HuH-7.5 (cell line): Measurements from ENCODE around the gene ST13.
"Not testable (repeated sequence)": the region's sequence is repeated elsewhere in the genome, so short reads cannot be mapped to it uniquely, and the experiment has no call there.

ENCODE experiments used
- DNase-seq: peaks from one replicate; pipeline ENCODE4 v3.0.0; 2011; ENCODE audit warnings: low spot score

The ST13 gene

DNA sequence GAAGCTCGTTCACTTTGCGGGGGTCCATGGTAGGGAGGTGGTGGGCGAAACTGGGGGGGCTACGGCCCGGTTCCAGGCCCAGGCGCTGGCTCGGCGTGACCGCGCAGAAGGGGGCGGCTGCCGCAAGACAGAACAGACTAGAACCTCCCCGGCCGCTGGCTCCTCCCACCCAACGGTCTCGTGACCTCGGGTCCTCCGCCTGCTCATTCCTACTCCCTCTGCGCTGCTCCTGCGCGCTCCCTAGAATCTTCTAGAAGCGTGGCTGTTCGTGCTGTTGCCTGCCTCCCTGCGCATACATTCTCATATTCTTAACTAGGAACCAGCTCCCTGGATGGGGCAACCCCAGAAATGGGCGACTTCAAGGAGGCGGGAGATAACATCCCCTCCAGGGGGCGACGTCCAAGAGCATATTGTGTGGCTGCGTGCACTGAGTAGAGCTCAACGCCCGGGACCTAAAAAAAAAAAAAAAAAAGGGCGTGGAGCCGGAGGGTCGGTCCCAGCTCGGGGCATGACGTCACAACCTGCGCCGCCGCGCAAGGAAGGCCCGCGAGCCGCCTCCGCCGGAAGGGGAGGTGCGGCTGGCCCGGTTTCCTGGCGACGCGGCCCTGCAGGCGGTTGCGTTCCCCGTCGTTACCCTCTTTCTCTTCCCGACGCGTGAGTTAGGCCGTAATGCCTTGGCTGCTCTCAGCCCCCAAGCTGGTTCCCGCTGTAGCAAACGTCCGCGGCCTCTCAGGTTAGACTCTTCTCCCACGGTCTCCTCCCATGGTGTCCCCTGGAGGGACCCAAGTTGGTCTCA lies at the start of gene ST13, which contains the start of gene XPNPEP3:
TSS of gene ST13 (minus strand) at position 127 of the 796 bp plus-strand sequence. CDS start at position 28, 99 bp downstream.
TSS of gene XPNPEP3 (plus strand) at position 636 of the 796 bp plus-strand sequence. CDS start at position 670, 34 bp downstream.
- DNase-seq, result peak; percentile 43

DNA sequence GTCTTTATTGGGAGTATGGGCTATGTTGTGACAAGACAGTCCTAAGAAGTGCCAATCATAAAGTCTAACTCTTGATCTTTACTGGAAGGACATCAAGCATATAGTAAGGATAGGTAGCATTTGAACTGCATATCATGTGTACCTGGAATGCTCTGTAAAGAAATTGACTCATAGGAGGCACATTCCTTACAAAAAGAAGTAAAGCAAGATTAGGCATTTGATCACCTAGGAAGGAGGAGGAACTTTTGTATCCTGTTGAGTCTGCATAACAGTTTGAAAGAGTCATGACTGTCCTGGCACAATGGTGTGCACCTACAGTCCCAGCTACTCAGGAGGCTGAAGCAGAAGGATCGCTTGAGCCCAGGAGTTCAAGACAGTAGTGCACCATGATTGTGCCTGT lies 47.7 kb upstream of the ST13 start:
- DNase-seq, result no peak

DNA sequence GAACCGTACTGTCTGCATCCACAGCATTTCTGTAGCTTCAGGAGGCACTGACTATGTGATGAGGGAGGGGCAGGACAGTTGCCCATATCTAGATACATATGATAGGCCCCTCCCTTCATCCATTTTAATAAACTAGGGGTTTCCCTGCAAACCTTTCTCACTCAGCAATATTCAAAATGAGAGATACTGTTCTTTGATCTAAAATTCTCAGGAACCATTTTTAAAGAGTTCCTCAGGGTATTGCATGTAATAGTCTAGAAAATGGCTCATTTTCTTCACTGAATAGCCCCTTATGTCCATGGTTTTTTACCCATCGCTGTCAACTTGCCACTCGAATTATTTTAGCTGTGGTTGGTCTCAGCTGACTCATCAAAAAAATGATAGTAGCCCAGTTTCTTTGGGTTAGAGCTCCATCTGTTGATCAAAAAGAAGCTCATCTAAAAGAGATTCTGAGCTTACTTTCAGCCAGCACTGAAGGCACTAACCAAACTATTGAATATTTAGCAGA lies 42.5 kb upstream of the ST13 start:
- DNase-seq, result peak; percentile 9

DNA sequence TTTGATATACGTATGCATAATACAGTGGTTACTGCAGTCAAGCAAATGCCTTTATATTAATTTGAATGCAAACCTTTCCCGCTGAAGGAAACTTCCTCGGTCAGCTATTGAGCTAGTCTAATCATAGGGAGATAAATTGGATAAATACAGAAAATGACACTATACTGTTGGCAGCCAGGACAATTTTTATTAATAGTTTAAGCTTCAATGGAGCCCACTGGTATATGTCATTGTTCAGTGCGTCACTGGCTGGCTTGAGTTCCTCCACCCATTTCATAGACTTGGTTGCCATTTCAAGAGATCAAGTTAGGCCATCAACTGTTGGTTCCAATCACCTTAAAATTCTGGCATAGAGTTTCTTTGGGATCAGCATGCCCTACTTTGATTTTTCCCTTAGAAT lies 38.0 kb upstream of the ST13 start:
- no peak for DNase-seq

DNA sequence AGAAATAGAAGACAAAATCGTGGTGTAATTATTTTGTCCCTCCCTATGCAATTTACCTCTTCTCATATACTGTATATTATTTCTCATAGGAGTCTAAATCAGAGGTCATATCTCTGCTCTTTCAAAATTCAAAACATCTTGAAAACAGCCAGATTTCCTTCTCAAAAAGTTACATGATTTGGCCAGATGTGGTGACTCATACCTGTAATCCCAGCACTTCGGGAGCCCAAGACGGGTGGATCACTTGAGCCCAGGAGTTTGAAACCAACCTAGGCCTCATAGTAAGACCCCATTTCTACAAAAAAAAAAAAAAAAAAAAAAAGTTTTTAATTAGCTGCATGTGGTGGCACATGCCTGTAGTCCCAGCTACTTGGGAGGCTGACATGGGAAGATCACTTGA lies 34.4 kb upstream of the ST13 start:
- DNase-seq, result no peak

DNA sequence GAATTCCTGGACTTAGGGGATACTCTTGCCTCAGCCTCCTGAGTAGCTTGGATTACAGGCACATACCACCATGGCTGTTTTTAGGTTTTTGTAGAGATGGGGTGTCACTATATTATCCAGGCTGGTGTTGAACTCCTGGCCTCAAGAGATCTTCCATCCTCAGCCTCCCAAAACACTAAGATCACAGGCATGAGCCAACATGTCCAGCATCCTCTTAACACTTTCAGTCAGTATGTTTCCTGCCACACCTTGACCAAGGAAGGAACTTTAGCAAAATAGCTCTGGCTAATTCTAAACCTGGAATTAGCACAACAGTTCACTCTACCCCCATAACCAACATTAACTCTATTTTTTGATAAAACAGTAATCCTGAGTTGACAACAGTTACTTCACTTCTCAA lies 32.7 kb upstream of the ST13 start:
- no peak for DNase-seq

DNA sequence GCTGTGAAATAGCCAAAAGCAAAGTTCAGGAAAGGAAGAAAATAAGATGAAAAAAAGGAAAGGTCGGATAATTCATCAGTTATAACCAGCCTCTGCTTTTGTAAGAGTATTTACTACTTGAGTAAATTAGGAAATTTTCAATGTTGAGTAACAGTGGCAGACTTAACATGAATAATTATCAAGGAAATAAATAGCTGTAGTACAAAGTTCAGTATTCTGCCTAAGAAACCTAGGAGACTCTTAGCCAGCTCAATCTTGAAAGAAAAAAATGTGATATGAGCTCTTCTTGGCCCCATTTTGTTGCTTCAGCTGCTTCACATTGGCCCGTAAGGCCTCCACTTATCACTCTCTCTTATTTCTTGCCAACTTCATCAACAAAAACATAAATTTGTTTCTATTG lies 22.5 kb upstream of the ST13 start:
- no peak for DNase-seq

DNA sequence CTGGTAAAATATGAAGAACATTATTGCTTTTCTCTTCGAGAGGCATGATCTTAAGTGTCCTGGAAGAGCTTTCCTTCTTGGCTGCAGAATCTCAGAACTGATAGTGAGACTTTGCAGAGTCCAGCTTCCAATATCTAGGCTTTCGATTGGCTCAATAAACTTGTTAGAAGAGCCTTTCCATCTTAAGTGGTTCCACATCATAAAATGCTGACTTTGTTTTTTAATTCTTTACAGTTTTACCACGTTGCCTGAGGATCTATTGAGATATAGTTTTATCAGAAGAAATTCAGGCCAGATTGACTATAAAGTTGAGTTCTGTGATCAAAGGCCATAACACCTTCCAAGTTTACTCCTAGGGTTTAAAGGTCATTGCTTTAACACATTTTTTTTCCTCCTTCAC lies 21.0 kb upstream of the ST13 start:
- no peak for DNase-seq

DNA sequence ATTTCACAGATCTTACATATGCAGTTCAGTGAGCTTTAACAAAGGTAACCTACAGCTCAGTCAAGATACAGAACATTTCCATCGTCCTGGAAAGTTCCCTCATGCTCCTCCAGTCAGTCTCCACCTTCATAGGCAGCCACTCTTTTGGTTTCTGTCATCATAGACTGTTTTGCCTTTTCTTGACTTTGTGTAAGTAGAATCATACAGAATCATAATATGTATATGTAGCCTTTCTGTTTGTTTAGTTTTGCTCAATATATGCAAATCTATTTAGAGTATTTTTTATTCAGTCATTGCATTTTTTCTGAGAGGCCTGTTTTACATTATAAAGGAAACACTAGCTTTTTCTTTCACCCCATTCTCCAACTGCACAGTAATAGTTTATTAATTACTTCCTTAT lies 20.5 kb upstream of the ST13 start:
- DNase-seq, result no peak

DNA sequence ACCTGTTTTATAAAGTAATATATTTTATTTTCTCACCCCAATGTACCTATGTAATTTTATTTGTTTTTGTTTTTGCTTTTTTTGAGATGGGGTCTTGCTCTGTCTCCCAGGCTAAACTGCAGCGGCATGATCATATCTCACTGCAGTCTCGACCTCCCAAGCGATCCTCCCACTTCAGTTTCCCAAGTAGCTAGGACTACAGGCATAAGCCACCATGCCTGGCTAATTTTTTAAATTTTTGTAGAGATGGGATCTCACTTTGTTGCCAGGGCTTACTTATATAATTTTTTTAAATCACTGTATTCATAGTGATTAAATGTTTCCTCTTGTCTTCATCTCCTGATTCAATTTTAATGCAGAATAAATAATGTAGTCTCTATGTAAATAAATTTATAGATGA lies 18.7 kb upstream of the ST13 start:
- no peak for DNase-seq

DNA sequence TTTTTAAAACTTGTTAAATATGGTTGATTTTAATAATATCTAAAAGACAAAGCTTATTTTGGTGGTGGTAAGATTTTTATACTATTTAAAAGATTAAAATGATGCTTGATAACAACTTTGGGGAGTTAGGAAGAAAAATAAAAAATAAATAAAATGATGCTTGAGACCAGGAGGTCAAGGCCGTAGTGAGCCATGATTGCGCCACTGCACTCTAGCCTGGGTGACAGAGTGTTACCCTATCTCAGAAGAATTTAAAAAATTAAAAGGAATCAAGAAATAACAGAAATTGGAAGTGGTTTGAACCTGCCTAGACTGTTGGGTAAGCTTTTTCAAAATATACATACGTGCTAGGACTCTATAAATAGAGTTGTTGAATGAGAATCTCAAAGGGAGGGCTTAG lies 17.6 kb upstream of the ST13 start:
- DNase-seq, result no peak

DNA sequence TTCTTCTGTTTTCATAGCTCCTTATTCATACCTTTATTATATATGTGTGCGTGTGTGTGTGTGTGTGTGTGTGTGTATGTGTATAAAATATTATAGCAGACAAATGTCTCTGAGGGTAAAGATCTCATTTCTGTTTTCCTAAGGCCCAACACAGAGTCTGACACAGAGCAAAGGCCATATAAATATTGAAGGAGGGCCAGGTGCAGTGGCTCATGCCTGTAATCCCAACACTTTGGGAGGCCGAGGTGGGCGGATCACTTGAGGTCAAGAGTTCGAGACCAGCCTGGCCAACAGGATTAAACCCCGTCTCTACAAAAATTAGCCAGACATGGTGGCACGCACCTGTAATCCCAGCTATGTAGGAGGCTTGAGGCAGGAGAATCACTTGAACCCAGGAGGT lies 11.9 kb upstream of the ST13 start:
- not testable (repeated sequence) for DNase-seq

DNA sequence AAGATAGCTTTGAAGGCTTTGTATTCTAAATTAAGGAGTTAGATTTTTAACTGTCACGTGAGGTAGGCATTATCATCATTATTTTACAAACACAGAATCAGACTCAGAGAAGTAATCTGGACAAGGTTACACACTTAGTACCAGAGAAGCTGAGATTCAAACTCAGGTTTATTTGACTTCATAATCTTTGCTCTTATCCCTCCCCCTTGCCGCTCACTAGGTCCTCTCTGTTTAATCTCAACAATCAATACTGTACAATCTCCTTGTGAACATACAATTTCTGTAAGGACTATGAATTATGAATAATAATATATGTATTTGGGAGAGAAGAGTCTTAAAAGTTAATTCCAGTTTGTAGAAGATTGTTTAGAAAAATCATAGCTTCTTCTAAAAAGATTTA lies 10.7 kb upstream of the ST13 start:
- DNase-seq, result no peak

DNA sequence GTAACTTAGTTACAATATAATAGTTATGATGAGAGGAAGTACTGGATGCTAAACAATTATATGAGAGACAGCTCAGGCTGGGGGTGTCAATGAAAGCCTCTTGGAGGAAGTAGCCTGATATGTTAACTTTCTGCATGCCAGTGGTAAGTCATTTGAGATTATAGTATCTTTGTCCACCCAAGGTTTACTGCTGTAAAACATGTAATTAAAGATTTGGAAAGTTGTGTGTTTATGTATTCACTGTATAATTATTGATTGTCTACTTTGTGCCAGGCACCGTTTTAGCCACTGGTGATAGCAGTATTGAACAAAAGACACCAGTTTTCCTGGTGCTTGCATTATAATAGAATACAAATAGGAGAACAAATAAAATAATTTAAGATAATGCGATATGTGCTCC lies 6.1 kb upstream of the ST13 start:
- no peak for DNase-seq

DNA sequence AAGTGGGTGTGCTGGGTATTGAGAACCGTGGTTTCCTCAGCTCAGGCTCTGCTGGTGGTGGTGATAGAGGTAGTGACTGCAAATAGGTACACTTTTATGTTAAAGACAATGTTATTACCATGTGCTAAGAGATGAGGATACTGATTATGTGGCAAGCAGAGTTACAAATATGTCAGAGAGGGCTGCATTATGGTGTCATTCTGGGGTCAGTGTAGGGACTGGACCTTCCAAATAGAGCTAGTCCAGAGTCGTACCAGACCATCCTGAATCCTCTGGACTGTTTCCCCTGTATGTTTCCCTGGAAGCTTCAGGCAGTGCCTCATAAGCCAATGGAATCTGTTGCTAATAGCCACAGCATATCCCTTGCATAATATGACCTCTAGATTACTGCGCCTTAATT lies 5.6 kb upstream of the ST13 start, which contains the start of gene DNAJB7:
TSS of gene DNAJB7 (minus strand) at position 101 of the 400 bp plus-strand sequence. CDS start 119 bp downstream, outside the sequence.
- DNase-seq, result no peak

DNA sequence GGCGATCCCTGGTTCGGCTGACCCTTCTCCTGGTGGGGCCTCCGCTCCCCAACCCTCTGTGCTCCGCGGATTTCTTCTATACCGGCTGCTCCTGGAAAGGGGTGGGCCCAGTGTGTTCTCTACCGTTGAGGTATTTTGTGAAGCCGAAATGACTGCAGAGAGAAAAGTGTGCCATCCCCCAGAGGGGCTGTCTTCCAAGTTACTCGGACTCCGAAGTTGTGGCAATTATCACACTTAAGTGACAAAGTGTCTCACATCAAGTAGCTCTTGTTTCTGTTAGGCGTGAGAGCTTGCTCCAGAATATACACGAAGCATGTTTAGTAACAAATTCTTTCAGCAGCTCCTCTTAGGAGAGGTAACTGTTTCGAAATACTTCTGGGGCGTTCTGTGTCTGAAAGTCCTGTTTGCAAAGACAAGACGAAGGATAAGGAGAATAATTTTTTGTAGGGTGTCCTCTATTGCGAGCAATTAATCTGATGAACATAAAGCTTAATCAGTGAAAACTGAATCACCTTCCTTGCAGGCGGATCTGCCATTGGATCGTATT lies 943 bp upstream of the ST13 start:
- no peak for DNase-seq

DNA sequence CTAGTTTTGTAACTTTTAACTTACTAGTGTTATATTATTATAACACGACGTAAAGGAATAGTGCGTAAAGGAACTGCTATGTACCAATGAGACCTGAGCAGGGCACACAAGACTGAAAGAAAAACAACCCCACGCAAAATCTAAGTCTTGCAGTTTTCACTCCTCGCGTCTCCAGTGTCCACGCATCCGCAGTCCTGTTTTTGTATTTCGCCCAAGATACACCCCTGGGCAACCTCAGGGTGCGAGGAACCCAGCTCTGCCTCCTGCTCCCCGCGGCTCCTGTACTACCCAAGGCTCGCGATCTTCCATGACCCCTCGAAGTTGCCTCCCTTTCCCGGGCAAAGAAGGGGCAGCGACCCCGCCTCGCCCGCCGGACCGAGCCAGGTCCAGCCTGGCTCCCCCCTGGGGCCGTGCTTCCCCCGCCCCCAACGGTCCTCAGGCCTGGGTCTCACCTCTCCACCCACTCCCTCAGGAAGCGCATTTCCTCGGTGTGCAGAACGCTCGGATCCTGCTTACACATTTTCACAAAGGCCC lies 393 bp downstream of the ST13 start:
- DNase-seq, result no peak

DNA sequence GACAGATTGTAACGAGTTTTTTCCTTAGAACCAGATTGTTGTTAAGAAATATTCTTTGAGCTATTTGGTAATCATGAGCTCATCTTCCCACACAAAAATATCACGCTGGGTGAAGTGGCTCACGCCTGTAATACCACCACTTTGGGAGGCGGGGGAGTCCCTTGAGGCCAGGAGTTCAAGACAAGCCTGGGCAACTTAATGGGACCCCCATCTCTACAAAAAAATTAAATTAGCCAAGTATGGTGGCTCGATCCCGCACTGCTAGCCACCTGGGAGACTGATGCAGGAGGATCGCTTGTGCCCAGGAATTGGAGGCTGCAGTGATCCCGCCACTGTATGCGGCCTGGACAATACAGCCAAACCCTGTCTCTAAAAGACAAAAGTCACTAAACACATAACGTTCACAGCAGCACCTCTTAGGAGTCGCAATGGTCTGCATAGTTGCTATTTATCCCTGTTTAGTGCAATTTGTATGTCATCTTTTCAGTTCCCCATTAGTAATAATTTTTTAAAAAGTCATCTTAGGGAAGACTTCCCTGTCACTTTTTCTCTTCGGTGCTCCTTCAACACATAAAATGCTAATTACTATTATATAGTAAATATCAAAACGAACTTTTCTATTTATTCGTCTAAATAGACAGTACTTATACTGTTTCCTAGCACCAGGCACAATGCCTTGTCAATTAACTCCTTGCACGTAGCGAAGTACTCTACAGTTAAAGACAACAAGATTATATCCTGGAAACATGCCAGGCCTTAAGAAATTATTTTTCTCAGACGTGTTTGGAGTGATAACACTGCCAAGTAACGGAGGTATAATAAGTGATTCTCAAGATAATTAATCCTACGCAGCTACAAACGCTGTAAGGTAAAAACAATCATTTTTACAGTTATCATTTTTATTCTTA lies 1.1 kb downstream of the ST13 start:
- no peak for DNase-seq

DNA sequence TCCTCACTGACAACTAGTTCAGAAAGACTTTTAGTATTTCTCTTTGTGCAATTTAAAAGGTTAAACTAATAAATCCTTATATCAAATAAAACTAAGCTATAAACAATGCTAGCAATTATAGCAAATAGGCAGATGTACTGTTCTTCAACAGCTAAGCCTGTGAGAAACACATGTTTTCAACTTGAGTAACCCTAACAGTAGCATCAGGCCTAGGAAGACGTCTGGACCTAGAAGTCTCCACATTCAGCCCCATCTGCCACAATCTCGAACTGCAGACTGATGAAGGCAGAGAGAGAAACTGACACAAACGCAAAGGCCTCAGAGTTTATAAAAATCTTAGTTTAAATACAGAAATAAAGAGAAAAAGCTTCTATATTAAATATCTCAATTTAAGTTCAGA lies 2.5 kb downstream of the ST13 start:
- no peak for DNase-seq

DNA sequence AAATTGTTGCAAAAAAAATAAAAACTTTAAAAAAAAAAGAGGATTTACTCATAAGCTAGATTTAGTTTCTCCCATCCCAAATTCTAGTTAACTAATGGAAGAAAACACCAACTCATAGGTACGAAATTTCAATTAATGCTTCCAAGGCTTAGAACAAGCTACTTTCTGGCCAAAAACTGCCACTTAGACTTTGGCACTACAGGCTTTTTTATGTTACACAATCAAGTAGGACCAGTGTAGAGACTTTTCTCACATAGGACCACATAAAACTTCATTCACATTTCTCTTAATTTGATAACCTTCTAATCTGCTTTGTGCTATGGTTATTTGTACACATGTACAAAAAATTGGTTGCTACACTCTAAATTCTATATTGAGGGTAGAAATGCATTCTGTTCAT lies 3.1 kb downstream of the ST13 start:
- DNase-seq, result no peak

DNA sequence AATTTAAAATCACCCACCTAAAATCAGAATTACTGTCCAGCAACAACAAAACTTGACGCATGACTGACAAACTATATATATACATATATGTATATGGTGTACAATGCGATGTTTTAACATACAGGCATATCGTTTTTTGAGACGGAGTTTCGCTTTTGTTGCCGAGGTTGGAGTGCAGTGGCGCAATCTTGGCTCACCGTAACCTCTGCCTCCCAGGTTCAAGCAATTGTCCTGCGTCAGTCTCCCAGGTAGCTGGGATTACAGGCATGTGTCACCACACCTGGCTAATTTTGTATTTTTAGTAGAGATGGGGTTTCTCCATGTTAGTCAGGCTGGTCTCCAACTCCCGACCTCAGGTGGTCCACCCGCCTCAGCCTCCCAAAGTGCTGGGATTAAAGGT lies 10.6 kb downstream of the ST13 start:
- DNase-seq, result not testable (repeated sequence)

DNA sequence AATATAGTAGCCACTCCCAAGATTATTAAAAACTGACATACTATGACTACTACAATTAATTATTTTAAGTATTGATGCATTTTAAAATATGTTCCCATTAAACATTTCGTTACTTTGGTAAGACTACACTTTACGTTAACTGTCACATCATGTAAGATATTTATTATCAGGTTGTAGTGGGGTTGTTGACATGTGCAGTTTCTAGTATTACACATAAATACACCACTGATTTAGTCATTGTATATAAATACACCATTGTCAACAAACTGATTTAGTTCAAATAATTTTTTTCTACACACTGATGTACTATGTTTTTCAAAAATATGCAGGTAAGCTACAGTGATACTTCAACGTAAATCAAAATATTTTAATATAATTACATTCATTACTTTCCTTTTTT lies 11.5 kb downstream of the ST13 start:
- no peak for DNase-seq
